Astrocyte of the hippocampus (primary cell): Measurements from ENCODE around the gene DNAJC13.

Experiments used
- DNase-seq: peaks from one replicate; pipeline ENCODE4 v3.0.0; 2011; ENCODE audit warnings: low read depth, low spot score

Gene DNAJC13

DNA sequence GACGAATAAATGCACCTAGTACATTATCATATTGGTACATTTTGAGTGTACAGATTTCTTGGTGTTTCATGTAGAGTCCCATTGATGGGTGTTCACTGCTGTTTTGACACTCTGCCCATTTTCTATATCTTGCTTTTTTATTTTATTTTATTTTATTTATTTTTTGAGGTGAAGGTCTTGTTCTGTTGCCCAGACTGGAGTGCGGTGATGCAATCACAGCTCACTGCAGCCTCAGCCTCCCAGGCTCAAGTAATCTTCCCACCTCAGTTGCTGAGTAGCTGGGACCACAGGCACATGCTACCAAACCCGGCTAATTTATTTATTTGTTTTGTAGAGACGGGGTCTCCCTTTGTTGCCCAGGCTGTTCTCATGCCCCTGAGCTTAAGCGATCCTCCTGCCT is 44.2 kb downstream of the DNAJC13 start:
- DNase-seq: no peak

DNA sequence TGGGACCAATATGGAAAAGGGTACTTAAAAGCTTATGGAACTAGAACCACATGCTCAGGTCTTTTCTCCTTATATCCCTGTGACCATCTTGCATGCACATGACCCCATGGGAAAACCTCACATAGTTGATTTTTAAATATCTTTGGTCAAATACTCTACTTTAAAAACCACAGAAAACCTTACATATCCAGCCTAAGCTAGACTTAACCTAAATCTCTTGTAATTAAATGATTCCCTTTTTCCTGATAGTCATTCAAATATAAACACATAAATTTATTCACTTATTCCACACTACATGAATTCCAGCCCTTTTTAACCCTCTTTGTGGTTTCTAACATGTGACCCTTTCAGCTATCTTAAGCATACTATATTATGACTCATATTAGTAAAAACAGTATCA is 46.8 kb downstream of the DNAJC13 start:
- peak; percentile 32 for DNase-seq

DNA sequence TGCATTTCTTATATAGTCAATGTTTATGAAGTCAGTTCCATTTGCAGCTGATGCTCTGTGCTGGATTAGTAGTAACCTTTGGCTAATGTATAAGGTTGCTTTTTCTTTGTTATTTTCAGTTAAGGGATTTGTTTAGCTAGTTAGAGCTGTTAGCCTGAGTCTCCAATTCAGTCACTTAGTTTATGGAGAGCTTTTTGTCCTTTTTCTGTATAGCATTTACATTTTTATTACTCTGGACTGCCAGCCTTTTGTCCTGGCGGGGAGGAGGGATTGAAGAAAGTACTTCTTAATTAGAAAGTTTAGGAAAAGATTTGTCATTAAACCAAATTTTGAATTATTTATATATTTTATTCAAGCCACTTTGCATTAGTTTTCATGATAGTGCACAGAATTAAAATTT is 52.0 kb downstream of the DNAJC13 start:
- no peak for DNase-seq

DNA sequence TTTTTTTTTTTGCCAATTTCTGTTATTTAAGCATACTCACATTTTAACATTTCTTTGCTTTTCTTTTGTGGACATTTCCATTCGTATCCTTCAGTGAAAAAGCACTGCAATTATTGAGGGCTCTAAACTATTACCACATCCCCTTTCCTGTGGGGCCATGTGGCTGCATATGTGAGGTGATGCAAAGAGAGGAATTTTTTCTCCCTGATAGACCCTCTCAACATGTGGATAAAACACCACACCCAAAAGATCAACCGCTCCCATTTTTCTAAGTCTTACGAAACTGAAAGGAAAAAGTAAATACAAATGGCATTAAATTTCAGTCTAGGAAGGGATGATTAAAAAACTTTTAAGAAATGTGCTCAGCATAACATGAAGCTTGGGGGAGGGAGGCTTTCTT is 68.8 kb downstream of the DNAJC13 start:
- DNase-seq: no peak

DNA sequence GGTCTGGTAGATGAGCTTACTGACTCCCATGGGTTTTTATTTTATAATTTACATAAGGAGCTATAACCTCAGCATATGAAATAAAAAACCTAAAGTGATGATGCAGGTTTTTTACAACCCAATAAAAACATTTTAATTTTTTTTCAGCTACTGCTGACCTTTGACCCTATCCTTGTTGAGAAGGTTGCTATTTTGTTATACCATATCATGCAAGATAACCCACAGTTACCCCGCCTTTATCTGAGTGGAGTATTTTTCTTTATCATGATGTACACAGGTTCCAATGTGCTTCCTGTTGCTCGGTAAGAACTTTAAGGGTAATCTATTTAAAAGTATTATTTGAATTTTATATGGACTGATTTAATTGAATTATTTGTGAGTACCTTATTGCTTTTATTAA is 70.8 kb downstream of the DNAJC13 start:
- DNase-seq: no peak

DNA sequence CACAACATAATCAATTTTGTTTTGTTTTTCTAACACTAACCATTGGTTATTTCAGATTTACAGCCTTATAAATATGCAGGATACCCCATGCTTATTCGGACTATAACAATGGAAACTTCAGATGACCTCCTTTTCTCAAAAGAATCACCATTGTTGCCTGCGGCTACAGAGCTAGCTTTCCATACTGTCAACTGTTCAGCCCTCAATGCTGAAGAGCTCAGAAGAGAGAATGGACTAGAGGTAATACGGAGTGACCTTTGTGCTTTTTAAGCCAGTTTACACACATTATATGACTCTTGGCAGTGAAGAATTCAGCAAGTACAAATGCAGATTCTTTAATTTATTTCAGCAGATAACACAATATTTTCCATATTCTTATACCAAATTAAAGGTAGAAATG is 81.8 kb downstream of the DNAJC13 start:
- no peak for DNase-seq

DNA sequence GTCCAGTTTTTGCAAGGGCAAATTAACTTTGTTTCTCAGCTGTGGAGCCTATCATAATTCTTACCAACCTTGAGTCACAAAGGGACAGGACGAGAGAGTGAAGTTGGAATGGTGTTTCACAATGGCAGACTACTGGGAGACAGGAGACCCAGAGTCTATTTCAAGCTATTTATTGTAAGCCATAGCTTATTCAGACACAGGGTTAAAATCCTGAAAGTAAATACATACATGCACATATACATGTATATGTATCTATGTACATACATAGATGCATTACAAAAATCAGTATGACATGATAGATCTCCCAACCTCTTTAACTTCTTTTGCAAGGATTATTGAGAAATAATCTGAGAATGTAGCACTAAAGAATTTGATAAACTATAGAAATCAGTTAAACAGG is 86.3 kb downstream of the DNAJC13 start:
- no peak for DNase-seq

DNA sequence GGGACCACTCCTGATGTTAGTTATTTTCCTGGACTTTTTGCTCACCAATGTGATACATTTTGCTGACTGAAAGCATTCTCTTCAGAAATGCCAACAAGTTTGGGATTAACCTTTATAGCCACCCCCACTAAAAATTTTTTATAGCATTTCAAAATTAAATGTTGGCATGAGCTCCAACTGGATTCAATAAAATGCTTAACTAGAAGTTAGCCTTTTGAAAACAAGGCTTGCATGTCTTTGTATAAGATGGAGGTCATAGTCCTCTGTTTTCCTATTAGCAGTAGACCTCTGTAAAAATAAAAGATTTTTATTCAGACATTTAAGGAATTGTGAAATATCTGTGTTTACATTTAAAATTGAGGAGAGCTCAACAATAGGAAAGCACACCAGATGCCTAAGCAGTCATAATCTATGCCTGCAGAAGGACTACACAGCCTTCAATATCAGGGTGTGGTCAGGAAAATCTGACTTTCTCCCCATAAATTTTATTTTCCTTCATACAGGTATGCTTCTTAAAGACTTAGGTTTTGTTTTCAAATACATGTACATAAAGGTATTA is 87.2 kb downstream of the DNAJC13 start:
- DNase-seq: no peak

DNA sequence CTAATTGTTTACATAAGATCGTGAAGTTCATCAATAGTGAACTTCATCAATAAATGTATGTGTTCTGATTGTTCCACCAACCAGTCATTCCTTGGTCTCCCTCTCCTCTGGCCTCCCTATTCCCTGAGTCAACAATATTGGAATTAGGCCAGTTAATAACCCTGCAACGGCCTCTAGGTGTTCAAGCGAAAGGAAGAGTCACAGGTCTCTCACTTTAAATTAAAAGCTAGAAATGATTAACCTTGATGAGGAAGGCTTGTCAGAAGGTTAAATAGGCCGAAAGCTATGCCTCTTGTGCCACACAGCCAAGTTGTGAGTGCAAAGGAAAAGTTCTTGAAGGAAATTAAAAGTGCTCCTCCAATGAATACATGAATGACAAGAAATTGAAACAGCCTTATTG is 90.4 kb downstream of the DNAJC13 start:
- DNase-seq: no peak

DNA sequence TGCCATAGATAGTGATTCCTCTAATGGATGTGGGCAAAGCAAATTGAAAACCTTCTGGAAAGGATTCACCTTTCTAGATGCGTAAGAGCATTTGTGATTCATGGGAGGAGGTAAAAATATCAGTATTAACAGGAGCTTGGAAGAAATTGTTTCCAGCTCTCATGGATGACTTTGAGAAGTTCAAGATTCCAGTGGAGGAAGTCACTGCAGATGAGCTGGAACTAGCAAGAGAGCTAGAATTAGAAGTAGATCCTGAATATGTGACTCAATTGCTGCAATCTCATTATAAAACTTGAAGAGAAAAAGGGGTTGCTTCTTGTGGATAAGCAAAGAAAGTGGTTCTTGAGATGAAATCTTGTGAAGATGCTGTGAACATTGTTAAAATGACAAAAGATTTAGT is 91.8 kb downstream of the DNAJC13 start:
- DNase-seq: no peak

DNA sequence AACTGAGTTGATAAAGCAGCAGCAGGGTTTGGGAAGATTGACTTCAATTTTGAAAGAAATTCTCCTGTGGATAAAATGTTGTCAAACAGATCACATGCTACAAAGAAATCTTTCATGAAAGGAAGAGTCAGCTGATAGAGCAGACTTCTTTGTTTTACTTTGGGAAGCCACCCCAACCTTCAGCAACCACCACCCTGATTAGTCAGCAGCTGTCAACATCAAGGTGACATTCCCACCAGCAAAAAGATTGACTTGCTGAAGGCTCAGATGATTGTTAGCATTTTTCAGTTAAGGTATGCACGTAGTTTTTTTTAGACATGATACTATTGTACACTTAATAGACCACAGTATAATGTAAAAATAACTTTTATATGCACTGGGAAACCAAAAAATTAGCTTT is 92.2 kb downstream of the DNAJC13 start:
- DNase-seq: no peak

DNA sequence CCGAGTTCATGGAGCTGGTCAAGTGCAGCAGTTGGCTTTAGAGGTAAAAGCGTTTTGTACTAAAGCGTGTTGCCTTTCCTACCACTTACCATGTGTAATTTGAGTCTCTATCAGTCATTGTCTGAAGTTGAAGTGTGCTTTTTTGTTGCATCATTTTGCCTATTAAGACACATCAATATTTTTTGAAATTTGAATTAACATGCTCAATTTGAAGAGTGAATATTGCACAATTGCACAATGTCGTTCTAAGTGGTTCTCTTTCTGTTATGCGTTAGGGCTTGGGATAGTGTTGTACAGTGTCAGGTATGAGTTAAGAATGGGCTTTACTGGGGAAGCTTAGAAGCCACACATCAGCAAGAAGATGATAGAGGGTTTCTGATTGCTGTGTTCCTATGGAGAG is 95.8 kb downstream of the DNAJC13 start:
- DNase-seq: no peak

DNA sequence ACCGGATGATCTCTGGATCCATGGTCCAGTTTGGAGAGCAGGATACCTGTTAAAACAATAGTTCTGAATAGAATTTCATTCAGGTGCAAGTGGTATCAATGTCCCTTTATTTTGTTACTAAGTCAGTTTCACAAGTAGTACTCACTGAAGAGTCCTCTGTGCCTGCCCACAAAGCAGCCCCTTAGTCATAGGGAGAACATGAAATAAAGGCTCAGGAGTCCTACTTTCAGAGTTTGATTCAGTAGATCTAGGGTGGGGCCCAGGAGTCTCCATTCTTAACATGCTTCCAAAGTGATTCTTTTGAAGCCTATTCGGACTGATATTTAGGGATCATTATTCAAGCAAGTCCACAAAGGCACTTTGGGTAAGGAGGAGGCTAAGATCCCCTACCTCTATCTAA is 100.0 kb downstream of the DNAJC13 start:
- DNase-seq: no peak

DNA sequence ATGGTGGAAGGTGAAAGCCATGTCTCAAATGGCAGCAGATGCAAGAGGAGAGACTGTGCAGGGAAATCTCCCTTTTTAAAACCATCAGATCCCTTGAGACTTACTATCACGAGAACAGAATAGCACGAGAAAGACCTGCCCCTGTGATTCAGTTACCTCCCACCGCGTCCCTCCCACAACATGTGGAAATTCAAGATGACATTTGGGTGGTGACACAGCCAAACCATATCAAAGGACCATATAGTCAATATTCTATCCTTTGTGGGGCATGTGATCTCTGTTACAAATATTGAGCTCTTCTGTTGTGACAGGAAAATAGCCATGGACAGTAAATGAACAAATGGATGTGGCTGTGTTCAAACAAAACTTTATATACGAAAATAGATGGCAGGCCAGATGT is 102.6 kb downstream of the DNAJC13 start:
- no peak for DNase-seq

DNA sequence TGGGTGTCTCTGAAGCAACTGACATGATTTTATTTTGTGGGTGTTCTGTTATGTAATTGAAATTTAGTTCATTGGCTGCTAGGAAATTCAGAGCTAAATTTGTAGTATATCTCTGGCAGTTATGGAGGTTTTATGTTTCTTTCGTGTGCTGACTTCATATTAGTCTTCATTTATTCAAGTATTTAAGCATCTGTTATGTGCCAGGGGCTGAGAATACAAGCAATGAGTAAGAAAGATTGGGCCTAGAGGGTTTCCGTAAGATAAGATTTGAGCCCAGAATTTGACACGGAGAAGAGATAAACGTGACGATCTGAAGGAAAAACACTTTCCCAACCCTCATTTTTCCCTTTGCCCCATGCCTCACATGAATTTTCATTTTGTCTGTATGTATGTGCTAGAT is 104.6 kb downstream of the DNAJC13 start:
- DNase-seq: no peak

DNA sequence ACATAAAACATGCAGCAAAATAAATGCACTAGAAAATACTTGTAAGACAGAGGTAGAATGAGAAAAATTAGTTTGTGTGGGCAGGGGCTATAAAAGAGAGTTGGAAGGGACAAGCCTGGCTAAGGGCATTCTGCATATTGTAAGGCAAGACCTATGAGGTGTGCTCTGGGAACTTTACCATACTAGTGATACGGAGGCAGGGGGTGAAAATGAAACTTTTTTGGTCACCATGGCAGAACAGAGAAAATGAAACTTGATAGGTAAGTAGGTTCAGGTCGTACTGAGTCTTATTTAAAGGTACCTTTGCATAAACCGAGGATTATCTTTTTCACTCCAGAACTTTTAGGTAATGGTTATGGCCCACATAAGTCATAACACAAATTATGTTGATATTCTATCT is 105.1 kb downstream of the DNAJC13 start:
- DNase-seq: no peak

DNA sequence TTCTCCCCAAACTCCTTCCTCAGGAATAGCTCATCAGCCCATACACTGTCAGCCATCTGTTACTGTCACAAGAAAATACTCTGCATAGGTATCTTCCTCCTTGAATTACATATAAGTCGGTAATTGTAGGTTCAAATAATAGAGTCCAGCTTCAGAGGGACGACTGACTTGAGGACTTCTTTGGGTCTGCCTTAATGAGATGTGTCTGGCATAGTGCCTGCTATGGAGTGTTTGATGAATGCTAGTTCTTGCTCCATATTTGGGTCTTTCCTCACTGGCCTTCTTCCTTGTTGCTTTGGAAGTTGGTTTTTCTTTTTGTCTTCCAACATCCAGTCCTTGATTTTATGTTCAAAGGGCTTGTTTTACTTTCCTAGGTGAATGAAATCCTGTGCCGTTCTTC is 113.3 kb downstream of the DNAJC13 start:
- no peak for DNase-seq

DNA sequence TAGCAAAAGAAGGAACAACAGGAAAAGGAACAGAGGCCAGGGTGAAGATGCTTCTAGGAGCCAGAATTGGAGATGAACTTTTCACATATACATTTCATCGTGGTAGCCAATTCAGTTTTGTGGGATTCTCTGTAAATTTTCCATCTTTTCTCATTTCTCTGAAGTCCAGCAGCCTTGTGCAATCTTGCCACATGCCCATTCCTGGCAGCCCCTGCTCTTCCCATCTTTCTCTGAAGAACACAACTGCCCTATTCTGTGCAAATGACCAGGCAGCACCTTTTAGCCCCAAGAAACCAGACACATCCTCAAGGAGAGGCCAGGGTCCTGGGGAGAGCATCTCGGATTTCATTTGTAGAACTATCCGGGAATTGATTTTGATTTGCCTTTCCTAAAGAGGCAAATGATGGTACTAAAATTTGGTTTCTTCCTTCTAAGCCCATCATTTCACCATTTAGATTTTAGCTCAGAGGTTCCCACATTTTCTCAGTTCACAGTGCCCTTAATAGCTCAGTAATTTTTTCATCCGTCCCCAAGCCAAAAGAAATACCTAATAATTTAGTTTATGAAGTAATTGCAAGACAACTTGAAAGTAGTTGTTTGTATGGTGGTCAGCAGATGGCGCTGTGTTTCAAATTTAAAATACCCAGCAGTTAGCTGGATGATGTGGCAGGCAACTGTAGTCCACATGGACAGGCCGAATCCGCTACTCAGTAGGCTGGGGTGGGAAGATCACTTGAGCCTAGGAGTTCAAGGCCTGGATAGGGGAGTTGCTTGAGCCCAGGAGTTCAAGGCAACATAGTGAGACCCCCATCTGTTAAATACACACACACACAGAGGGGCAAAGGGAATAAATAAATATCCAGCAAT is 118.5 kb downstream of the DNAJC13 start:
- peak; percentile 88 for DNase-seq

DNA sequence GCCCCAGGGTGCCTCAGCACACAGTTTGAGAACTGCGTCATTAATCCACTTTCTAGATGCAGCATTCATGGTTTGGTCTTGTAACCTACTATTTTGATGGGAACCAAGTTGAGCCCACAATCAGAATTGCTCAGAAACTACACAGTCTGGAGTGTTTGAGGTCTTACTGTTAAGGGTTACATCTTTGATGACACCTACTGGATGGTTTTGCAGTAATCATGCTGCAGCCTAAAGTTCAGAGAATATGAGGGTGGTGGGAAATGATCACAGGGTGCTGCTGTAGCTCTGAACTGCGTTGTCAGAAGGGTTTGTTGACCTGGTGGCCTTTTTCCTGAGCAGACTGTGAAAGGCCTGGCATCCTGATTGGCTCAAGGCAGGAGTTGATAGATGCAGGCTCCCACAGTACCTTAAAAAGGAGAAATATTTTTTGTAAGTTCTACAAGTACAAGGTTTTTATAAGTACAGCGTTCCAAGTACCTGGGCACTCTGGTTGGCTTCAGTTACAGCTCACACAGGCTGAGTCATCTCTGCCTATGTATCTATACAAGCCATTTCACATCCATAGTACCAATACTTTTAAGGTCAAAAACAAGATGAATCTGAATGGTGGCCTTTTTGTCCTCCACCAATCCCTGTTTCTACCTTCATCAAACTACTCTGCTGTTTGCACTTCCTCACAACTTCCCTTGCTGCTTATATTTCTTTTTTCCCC is 119.3 kb downstream of the DNAJC13 start:
- no peak for DNase-seq

DNA sequence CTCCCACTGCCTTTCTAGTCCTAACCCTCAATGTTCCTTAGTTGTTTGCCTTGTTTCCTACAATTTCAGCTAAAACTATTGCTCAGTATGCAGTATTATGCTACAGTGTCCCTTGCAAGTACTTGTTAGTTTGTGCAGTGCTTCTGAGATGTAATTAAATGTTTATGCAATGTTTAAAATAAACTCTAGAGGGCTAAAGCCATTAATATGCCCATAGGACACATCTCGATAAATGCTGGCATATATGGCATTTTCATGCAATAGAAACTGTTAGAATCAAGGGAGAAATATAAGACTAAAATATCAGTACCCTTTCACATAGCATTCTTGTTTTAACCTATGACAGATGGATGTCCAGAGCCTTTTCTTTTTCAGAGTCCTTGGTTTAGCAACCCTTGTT is 120.0 kb downstream of the DNAJC13 start:
- no peak for DNase-seq

DNA sequence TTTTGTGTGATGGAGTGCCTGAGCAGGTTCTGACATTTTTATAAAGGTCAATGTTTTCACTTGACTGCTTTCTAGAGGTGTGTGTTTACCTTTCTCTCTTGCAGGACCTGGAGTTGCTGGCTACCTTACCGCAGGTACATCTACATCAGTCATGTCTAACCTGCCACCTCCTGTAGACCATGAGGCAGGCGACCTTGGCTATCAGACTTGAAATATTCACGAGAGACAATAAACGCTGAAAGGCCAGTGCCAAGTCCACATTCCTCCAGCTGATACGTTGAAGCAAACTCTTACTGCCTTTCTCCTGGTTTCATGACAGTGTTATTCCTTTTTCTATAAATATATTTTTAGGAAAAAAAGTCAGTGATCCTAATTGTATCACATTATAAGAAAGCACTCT is 120.8 kb downstream of the DNAJC13 start:
- DNase-seq: no peak

DNA sequence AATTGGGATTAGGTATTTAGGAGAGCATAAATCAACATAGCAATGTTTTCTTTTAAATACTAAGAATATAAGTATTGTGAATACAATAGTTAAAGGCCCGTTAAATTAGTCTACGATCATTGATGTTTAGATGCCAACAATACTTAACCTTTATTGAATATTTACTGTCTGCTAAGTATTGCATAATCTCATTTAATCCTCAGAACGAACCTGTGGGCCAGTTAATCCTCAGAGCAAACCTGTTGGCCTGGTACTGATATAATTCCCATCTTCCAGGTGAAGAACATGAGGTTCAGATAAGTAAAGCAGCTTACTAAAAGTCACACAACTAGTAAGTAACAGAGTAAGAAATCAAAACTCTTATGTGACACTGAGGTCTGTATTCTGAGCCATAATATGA is 122.4 kb downstream of the DNAJC13 start:
- no peak for DNase-seq

DNA sequence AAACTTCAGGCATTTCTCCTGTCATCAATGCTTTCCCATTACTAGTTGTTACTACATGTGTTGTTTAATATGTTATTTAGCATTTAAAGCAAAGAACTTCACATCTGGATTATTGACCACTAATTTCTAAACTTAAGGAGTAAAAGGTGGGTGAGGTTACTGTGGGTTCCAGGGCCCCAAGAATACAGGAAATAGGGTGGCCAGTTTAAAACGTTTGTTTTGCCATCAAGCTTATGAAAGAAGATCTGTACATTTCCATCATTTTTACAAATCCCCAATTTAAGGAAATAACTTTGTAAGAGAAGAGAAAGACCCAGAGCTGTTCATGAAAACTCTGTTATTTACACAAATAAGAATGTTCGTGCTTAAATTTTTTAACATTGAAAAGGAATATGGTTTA is 125.3 kb downstream of the DNAJC13 start:
- DNase-seq: no peak
